IMR-90 (cell line): Measurements from ENCODE around the gene ZNF253. TPM values are rescaled to one million over a fixed set of nuclear protein-coding genes. Genes with fewer than 3 reads are reported as not detected.
"Not testable (repeated sequence)": the region's sequence is repeated elsewhere in the genome, so short reads cannot be mapped to it uniquely, and the experiment has no call there.

Experiments
- ATAC-seq: fragments of 200-7000 bp; cut with Tn5 transposase; 2 replicates; pipeline ENCODE4 v1.9.1; 2020; ENCODE audit warnings: low read depth, mild to moderate bottlenecking, moderate library complexity
- BruUV-seq: library from RNA; stranded (reverse); fragments of 400-500 nt; replicated peaks from 2 replicates; lab custom pipeline; 2021; lab: Mats Ljungman, UMichigan
- CTCF ChIA-PET: fragments of 300-600 bp; formaldehyde crosslinking; extraction: SDS; loops from one replicate; lab custom pipeline; 2021; ENCODE audit warnings: antibody characterized with exemption; lab: Yijun Ruan, JAX
- POLR2A ChIA-PET: fragments of 300-600 bp; sonication (Branson Sonifier 250); formaldehyde crosslinking; loops from one replicate; lab custom pipeline; 2022; ENCODE audit warnings: antibody characterized with exemption; ENCODE audit not compliant: unreplicated experiment; lab: Charles Lee
- DNase-seq: peaks from one replicate; pipeline ENCODE4 v3.0.0; 2013
- H2AFZ ChIP-seq: replicated peaks from 2 replicates; pipeline ENCODE3; 2013; ENCODE audit warnings: low read length, mild to moderate bottlenecking; ENCODE audit not compliant: poor library complexity
- H2AK5ac ChIP-seq: 2 replicates; pipeline ENCODE4 v1.6.1; 2013; ENCODE audit warnings: low read depth, low read length, inconsistent platforms
- H2AK9ac ChIP-seq: replicated peaks from 2 replicates; pipeline ENCODE3; 2013; ENCODE audit warnings: mild to moderate bottlenecking, low read depth, low read length, moderate library complexity; ENCODE audit not compliant: poor library complexity
- H2BK120ac ChIP-seq: 2 replicates; pipeline ENCODE4 v1.6.1; 2013; ENCODE audit warnings: low read depth, low read length, inconsistent platforms
- H2BK15ac ChIP-seq: 3 replicates; pipeline ENCODE4 v1.6.1; 2013; ENCODE audit warnings: low read depth, low read length, inconsistent platforms
- H2BK20ac ChIP-seq: 2 replicates; pipeline ENCODE4 v1.6.1; 2013; ENCODE audit warnings: low read depth, mild to moderate bottlenecking, inconsistent platforms, low read length, moderate library complexity
- H2BK5ac ChIP-seq: 2 replicates; pipeline ENCODE4 v1.6.1; 2013; ENCODE audit warnings: mild to moderate bottlenecking, low read depth, low read length, inconsistent platforms; ENCODE audit not compliant: poor library complexity, severe bottlenecking
- H3K14ac ChIP-seq: replicated peaks from 2 replicates; pipeline ENCODE4 v1.6.1; 2013; ENCODE audit warnings: low read depth, low read length, inconsistent platforms
- H3K18ac ChIP-seq: 2 replicates; pipeline ENCODE4 v1.6.1; 2013; ENCODE audit warnings: low read depth, low read length, control low read depth
- H3K23ac ChIP-seq: 2 replicates; pipeline ENCODE4 v1.6.1; 2013; ENCODE audit warnings: low read depth, low read length, inconsistent platforms
- H3K27ac ChIP-seq: 2 replicates; pipeline ENCODE4 v1.5.1; 2013; ENCODE audit warnings: mild to moderate bottlenecking, control low read depth, low read length; ENCODE audit not compliant: insufficient read depth
- H3K27me3 ChIP-seq: 2 replicates; pipeline ENCODE4 v1.6.1; 2013; ENCODE audit warnings: low read length; ENCODE audit not compliant: control insufficient read depth, insufficient read depth
- H3K36me3 ChIP-seq: 2 replicates; pipeline ENCODE4 v1.6.1; 2013; ENCODE audit warnings: low read length, mixed read lengths; ENCODE audit not compliant: control insufficient read depth, insufficient read depth
- H3K4ac ChIP-seq: 2 replicates; pipeline ENCODE4 v1.6.1; 2013; ENCODE audit warnings: low read depth, low read length, inconsistent platforms
- H3K4me1 ChIP-seq: 2 replicates; pipeline ENCODE4 v1.6.1; 2013; ENCODE audit warnings: low read length, mixed read lengths; ENCODE audit not compliant: control insufficient read depth, insufficient read depth
- H3K4me2 ChIP-seq: 2 replicates; pipeline ENCODE4 v1.6.1; 2013; ENCODE audit warnings: low read depth, mild to moderate bottlenecking, control low read depth, low read length, moderate library complexity
- H3K4me3 ChIP-seq: 2 replicates; pipeline ENCODE4 v1.5.1; 2013; ENCODE audit warnings: low read depth, mild to moderate bottlenecking, control low read depth, low read length, moderate library complexity; ENCODE audit not compliant: insufficient read depth
- H3K56ac ChIP-seq: 2 replicates; pipeline ENCODE4 v1.6.1; 2013; ENCODE audit warnings: low read length, inconsistent platforms; ENCODE audit not compliant: insufficient read depth; ENCODE audit errors: extremely low read depth
- H3K79me1 ChIP-seq, 2 experiments: 2 replicates each; pipeline ENCODE4 v1.6.1; 2013; ENCODE audit warnings: low read length in 2 of 2, inconsistent platforms in 1 of 2, low read depth in 1 of 2
- H3K9ac ChIP-seq: 2 replicates; pipeline ENCODE4 v1.6.1; 2013; ENCODE audit warnings: low read depth, low read length, control low read depth
- H3K9me1 ChIP-seq: 2 replicates; pipeline ENCODE4 v1.6.1; 2013; ENCODE audit warnings: low read length, inconsistent platforms; ENCODE audit not compliant: insufficient read depth
- H3K9me3 ChIP-seq: 2 replicates; pipeline ENCODE4 v1.6.1; 2013; ENCODE audit warnings: low read length; ENCODE audit not compliant: control insufficient read depth, insufficient read depth
- H4K20me1 ChIP-seq: 2 replicates; pipeline ENCODE4 v1.6.1; 2013; ENCODE audit warnings: low read length, inconsistent platforms; ENCODE audit not compliant: insufficient read depth
- H4K5ac ChIP-seq: 2 replicates; pipeline ENCODE4 v1.6.1; 2013; ENCODE audit warnings: mild to moderate bottlenecking, low read depth, low read length, control low read depth
- H4K8ac ChIP-seq, 2 experiments: 2 replicates each; pipeline ENCODE4 v1.6.1; 2013; ENCODE audit warnings: low read depth in 2 of 2, low read length in 2 of 2, control low read depth in 1 of 2, inconsistent platforms in 1 of 2
- H4K91ac ChIP-seq: 2 replicates; pipeline ENCODE4 v1.6.1; 2013; ENCODE audit warnings: low read depth, low read length, inconsistent platforms; ENCODE audit not compliant: insufficient read depth
- BHLHE40 ChIP-seq: fragments of 150-350 bp; IDR thresholded peaks from 2 replicates; pipeline ENCODE4 v1.6.1; 2016; ENCODE audit warnings: mild to moderate bottlenecking, low read depth, low read length
- FOS ChIP-seq: fragments of 150-350 bp; IDR thresholded peaks from 2 replicates; pipeline ENCODE4 v1.6.1; 2016; ENCODE audit warnings: low read depth, low read length
- NFE2L2 ChIP-seq: fragments of 150-350 bp; IDR thresholded peaks from 2 replicates; pipeline ENCODE4 v1.6.1; 2016; ENCODE audit warnings: low read depth, mild to moderate bottlenecking, low read length
- WGBS, 2 experiments: methylation state at CpG; one replicate each; pipeline versions ENCODE4 v1.1.5 to v1.1.7; 2013; ENCODE audit warnings: missing lambda C conversion rate in 2 of 2; ENCODE audit not compliant: insufficient read length in 1 of 2; ENCODE audit errors: extremely low coverage in 2 of 2; 5-methylcytosine and 5-hydroxymethylcytosine counted together
- dilution Hi-C: fragments of 300-500 bp; cut with HindIII; formaldehyde crosslinking; loops from one replicate; pipeline ENCODE4 v1.14.3; 2018; ENCODE audit warnings: low sequenced_read_pairs; ENCODE audit not compliant: unreplicated experiment
- in situ Hi-C: fragments of 300-500 bp; cut with MboI; formaldehyde crosslinking; loops from 3 replicates; pipeline ENCODE4 v1.14.3; 2019; ENCODE audit warnings: low sequenced_read_pairs, inconsistent platforms, mixed read lengths
- intact Hi-C: fragments of 100-400 bp; cut with micrococcal nuclease; formaldehyde crosslinking; loops from 2 replicates; pipeline ENCODE4 v1.10.0; 2022
- polyA plus RNA-seq, 3 experiments: library from polyadenylated mRNA; depleted of rRNA; stranded (reverse); fragments of >200 nt; gene quantifications; 2 replicates each; pipeline ENCODE4 v1.2.3, GENCODE V29; 2012; ENCODE audit warnings: low replicate concordance in 1 of 3
- total RNA-seq: library from RNA; depleted of rRNA; stranded (reverse); fragments of >200 nt; gene quantifications from 2 replicates; pipeline ENCODE4 v1.2.3, GENCODE V29; 2012

Gene ZNF253
- total and polyA plus RNA-seq, 2 of the 4 experiments (the other 2 are of a cell fraction): 0.74 to 3.4 TPM

GRCh38 chr19:19900729-19901444, 35.2 kb downstream of the ZNF253 start, which contains the start of gene ZNF93 (continued):
- TF ChIP-seq BHLHE40 (no peak), NFE2L2 (no peak), FOS (no peak)

GRCh38 chr19:19907551-19907950, 41.9 kb downstream of the ZNF253 start:
- H3K36me3 ChIP-seq, H3K4me3 ChIP-seq, H2AFZ ChIP-seq, H4K20me1 ChIP-seq, H3K18ac ChIP-seq, H2AK5ac ChIP-seq, H3K4me1 ChIP-seq, H3K4me2 ChIP-seq, BruUV-seq, H4K5ac ChIP-seq, H2BK20ac ChIP-seq, H3K9me1 ChIP-seq, H3K9ac ChIP-seq, H3K79me1 ChIP-seq, H3K27ac ChIP-seq, H3K9me3 ChIP-seq, H2BK15ac ChIP-seq, H2AK9ac ChIP-seq, intact Hi-C loops, H2BK120ac ChIP-seq, CTCF ChIA-PET, H4K91ac ChIP-seq, H3K56ac ChIP-seq, ATAC-seq, POLR2A ChIA-PET, DNase-seq, H4K8ac ChIP-seq, dilution Hi-C loops, in situ Hi-C loops, H2BK5ac ChIP-seq, H3K4ac ChIP-seq, H3K27me3 ChIP-seq, H3K23ac ChIP-seq, H3K14ac ChIP-seq: not testable (repeated sequence)
- no CpG with 5 or more reads among the region's 3 CpGs for WGBS, 2 experiments
